DND-41 (cell line): ENCODE results near the gene ACTL8.

Experiments used
- EZH2 ChIP-seq: IDR thresholded peaks from 3 replicates; pipeline ENCODE4 v1.6.1; 2012; ENCODE audit warnings: borderline replicate concordance, low read depth, mild to moderate bottlenecking, moderate library complexity, low read length, inconsistent platforms; ENCODE audit not compliant: severe bottlenecking
- TF ChIP-seq, protein P1 (sequence below): IDR thresholded peaks from 2 replicates; pipeline ENCODE4 v1.5.1; 2012; ENCODE audit warnings: borderline replicate concordance, low read length, moderate library complexity, mild to moderate bottlenecking; ENCODE audit not compliant: poor library complexity, severe bottlenecking; ENCODE audit errors: extremely low read depth

GRCh38 chr1:17790383-17791054, 35.4 kb downstream of the ACTL8 start:
- TF ChIP-seq, protein P1, sequence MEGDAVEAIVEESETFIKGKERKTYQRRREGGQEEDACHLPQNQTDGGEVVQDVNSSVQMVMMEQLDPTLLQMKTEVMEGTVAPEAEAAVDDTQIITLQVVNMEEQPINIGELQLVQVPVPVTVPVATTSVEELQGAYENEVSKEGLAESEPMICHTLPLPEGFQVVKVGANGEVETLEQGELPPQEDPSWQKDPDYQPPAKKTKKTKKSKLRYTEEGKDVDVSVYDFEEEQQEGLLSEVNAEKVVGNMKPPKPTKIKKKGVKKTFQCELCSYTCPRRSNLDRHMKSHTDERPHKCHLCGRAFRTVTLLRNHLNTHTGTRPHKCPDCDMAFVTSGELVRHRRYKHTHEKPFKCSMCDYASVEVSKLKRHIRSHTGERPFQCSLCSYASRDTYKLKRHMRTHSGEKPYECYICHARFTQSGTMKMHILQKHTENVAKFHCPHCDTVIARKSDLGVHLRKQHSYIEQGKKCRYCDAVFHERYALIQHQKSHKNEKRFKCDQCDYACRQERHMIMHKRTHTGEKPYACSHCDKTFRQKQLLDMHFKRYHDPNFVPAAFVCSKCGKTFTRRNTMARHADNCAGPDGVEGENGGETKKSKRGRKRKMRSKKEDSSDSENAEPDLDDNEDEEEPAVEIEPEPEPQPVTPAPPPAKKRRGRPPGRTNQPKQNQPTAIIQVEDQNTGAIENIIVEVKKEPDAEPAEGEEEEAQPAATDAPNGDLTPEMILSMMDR: no peak
- no peak for TF ChIP-seq EZH2
